HCT116 (cell line): ENCODE measurements around the gene MIS18A.

ENCODE experiments used
- CEBPB ChIP-seq: IDR thresholded peaks from 2 replicates; pipeline ENCODE4 v1.6.1; 2012; ENCODE audit warnings: low read depth
- EZH2 ChIP-seq: fragments of 200-600 bp; sonication (generic); IDR thresholded peaks from 2 replicates; pipeline ENCODE4 v1.6.1; 2017; ENCODE audit warnings: antibody characterized with exemption, mixed run types
- POLR2A ChIP-seq: IDR thresholded peaks from 2 replicates; pipeline ENCODE4 v1.7.0; 2011; ENCODE audit warnings: borderline replicate concordance; ENCODE audit not compliant: insufficient read depth, insufficient read length; ENCODE audit errors: extremely low read depth
- POLR2AphosphoS5 ChIP-seq: IDR thresholded peaks from 2 replicates; pipeline ENCODE4 v1.6.1; 2011; ENCODE audit warnings: mild to moderate bottlenecking, low read depth, low read length, moderate library complexity
- RAD21 ChIP-seq: IDR thresholded peaks from 2 replicates; pipeline ENCODE4 v1.6.1; 2012; ENCODE audit warnings: low read depth, mild to moderate bottlenecking
- SIN3A ChIP-seq: IDR thresholded peaks from 2 replicates; pipeline ENCODE4 v1.6.1; 2012; ENCODE audit warnings: low read depth
- YY1 ChIP-seq: IDR thresholded peaks from 2 replicates; pipeline ENCODE4 v1.6.1; 2011; ENCODE audit warnings: low read length, low read depth, moderate library complexity, mild to moderate bottlenecking; ENCODE audit not compliant: insufficient replicate concordance; ENCODE audit errors: extremely low read depth
- ZFX ChIP-seq: fragments of 450-650 bp; IDR thresholded peaks from 2 replicates; pipeline ENCODE4 v1.6.1; 2017
- ZNF274 ChIP-seq: fragments of 200-500 bp; sonication (Bioruptor generic); IDR thresholded peaks from 2 replicates; pipeline ENCODE4 v1.6.1; 2014; ENCODE audit warnings: mild to moderate bottlenecking, low read depth, low read length, inconsistent platforms
- TF ChIP-seq, protein P1 (sequence below), 3 experiments: fragments of 200-600 bp in 1 of 3; sonication (generic) in 1 of 3; IDR thresholded peaks in 2 of 3; conservative IDR thresholded peaks in 1 of 3; 2 replicates each; pipeline ENCODE4 v1.5.1; 2012 to 2017; ENCODE audit warnings: low read depth in 2 of 3, low read length in 2 of 3, antibody characterized with exemption in 1 of 3, borderline replicate concordance in 1 of 3, control low read depth in 1 of 3, mild to moderate bottlenecking in 1 of 3, mixed read lengths in 1 of 3, mixed run types in 1 of 3, moderate library complexity in 1 of 3; ENCODE audit not compliant: insufficient read depth in 1 of 3

DNA sequence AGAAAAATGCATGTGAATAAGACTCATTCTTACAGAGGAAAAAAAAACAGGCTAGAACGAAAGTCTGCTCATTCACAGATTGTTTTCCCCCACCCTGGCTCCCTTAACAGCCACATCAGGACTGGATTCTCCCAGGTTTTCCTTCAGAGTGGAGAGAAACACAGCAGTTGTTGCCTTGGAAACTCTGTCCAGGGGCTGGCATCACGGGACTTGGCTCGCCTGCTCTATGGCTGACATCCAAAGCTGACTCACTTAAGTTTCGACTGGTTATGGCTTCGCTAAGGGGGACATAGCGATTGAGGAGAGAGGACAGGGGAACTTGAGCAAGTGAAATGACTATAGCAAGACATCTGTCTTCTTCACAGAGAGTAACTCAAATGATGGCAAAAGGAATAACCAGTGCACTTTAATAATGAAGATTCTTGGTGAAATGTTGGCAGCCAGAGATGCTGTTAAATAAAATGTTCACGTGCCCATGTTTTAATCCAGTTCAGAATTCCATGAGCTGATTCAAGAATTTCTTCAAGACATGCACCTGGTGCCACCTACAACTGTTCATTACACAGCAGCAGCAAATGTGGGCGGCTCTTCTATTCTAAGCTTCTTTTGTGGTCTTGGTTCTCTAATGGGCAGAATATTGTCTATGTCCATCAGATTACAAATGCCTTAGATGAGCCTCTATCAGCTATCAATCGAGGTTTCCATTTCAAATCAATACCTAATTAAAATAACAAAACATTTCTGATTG is 21.8 kb downstream of the MIS18A start:
- no peak for TF ChIP-seq POLR2AphosphoS5
- no peak for TF ChIP-seq YY1
- no peak for TF ChIP-seq ZFX
- TF ChIP-seq EZH2, result no peak
- TF ChIP-seq, protein P1, sequence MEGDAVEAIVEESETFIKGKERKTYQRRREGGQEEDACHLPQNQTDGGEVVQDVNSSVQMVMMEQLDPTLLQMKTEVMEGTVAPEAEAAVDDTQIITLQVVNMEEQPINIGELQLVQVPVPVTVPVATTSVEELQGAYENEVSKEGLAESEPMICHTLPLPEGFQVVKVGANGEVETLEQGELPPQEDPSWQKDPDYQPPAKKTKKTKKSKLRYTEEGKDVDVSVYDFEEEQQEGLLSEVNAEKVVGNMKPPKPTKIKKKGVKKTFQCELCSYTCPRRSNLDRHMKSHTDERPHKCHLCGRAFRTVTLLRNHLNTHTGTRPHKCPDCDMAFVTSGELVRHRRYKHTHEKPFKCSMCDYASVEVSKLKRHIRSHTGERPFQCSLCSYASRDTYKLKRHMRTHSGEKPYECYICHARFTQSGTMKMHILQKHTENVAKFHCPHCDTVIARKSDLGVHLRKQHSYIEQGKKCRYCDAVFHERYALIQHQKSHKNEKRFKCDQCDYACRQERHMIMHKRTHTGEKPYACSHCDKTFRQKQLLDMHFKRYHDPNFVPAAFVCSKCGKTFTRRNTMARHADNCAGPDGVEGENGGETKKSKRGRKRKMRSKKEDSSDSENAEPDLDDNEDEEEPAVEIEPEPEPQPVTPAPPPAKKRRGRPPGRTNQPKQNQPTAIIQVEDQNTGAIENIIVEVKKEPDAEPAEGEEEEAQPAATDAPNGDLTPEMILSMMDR (IDR thresholded peaks at IDR 0.05 in 2 of 3, conservative IDR thresholded peaks at IDR 0.05 in 1 of 3; ENCODE audit: borderline replicate concordance in 1 of 3, insufficient read depth in 1 of 3, low read depth in 2 of 3, low read length in 2 of 3), result no peak
- no peak for TF ChIP-seq POLR2A
- TF ChIP-seq ZNF274, result no peak
- TF ChIP-seq CEBPB, result no peak
- no peak for TF ChIP-seq RAD21
- no peak for TF ChIP-seq SIN3A
